Thyroid gland (tissue), 4 donors: ENCODE results near the gene SLC7A9.

ENCODE experiments used
- CTCF ChIP-seq, 6 experiments: fragments of 200-600 bp in 3 of 6; fragments of 450-650 bp in 3 of 6; sonication (generic) in 3 of 6; IDR thresholded peaks; one replicate each; pipeline ENCODE4 v1.5.1; 2016 to 2019; ENCODE audit warnings: antibody characterized with exemption in 6 of 6, mild to moderate bottlenecking in 2 of 6, inconsistent platforms in 1 of 6, moderate library complexity in 1 of 6
- POLR2A ChIP-seq, 2 donors: fragments of 450-650 bp; IDR thresholded peaks; one replicate each; pipeline ENCODE4 v1.6.1; 2017; ENCODE audit warnings: antibody characterized with exemption in 2 of 2, mild to moderate bottlenecking in 2 of 2, moderate library complexity in 1 of 2

GRCh38 chr19:32864318-32865007 is 5.1 kb downstream of the SLC7A9 start:
- TF ChIP-seq CTCF (IDR thresholded peaks at IDR 0.05) (no peak), POLR2A (IDR thresholded peaks at IDR 0.05) (no peak)
